ENCODE data around the gene SRSF9.

Gene SRSF9

DNA sequence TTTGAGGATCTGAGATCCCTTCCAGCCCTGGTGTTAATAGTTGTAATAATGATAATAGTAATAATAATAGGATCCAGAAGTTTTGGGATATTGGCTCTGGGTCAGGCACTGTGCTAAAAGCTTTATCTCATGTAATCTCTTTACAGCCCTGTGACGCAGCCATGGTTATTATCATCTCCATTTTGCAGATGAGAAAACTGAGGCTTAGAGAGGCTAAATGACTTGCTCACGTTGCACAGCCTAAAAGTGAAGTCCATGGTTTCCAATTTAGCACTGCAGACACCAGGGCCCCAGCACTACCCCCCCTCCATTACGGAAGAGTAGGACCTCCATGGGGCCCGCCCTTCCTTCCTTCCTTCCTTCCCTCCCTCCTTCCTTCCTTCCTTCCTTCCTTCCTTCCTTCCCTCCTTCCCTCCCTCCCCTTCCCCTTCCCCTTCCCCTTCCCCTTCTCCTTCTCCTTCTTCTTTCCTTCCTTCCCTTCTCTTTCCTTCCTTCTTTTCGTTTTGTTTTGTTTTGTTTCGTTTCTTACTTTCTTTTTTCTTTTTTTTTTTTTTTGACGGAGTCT lies 46.6 kb downstream of the SRSF9 start:
- TF ChIP-seq POLR2AphosphoS5 (IDR thresholded peaks at IDR 0.05; ENCODE audit: low read depth, low read length) (no peak), TAF1 (IDR thresholded peaks at IDR 0.05; ENCODE audit: borderline replicate concordance, insufficient read depth, low read length) (no peak), FOXP2 (optimal IDR thresholded peaks at IDR 0.05; ENCODE audit: borderline replicate concordance, extremely low read depth, extremely low read length, insufficient read depth) (no peak), SIN3A (IDR thresholded peaks at IDR 0.05; ENCODE audit: borderline replicate concordance, insufficient read depth, low read length) (no peak)
- TF ChIP-seq, protein P1, sequence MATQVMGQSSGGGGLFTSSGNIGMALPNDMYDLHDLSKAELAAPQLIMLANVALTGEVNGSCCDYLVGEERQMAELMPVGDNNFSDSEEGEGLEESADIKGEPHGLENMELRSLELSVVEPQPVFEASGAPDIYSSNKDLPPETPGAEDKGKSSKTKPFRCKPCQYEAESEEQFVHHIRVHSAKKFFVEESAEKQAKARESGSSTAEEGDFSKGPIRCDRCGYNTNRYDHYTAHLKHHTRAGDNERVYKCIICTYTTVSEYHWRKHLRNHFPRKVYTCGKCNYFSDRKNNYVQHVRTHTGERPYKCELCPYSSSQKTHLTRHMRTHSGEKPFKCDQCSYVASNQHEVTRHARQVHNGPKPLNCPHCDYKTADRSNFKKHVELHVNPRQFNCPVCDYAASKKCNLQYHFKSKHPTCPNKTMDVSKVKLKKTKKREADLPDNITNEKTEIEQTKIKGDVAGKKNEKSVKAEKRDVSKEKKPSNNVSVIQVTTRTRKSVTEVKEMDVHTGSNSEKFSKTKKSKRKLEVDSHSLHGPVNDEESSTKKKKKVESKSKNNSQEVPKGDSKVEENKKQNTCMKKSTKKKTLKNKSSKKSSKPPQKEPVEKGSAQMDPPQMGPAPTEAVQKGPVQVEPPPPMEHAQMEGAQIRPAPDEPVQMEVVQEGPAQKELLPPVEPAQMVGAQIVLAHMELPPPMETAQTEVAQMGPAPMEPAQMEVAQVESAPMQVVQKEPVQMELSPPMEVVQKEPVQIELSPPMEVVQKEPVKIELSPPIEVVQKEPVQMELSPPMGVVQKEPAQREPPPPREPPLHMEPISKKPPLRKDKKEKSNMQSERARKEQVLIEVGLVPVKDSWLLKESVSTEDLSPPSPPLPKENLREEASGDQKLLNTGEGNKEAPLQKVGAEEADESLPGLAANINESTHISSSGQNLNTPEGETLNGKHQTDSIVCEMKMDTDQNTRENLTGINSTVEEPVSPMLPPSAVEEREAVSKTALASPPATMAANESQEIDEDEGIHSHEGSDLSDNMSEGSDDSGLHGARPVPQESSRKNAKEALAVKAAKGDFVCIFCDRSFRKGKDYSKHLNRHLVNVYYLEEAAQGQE (IDR thresholded peaks at IDR 0.05; ENCODE audit: insufficient read depth in 1 of 2, low read depth in 2 of 2, low read length in 2 of 2) = no peak

DNA sequence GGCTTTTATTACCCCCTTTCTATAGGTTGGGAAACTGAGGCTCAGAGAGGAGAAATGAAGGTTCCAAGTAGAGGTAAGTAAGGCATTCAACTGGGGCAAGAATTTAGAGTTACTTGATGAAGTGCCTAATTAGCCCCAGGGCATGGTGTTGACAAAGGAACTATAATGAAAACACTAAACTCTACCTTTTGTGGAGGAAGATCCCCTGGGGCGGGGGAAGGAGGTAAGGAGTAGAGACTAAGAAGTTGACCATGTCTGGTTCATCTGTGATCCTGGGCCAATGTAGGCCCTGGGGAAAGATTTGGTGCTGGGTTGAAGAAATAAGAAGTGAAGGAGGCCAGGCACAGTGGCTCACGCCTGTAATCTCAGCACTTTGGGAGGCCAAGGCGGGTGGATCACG lies 47.8 kb downstream of the SRSF9 start:
- TF ChIP-seq, protein P1 (IDR thresholded peaks at IDR 0.05; ENCODE audit: insufficient read depth in 1 of 2, low read depth in 2 of 2, low read length in 2 of 2) = no peak
- TF ChIP-seq SIN3A (IDR thresholded peaks at IDR 0.05; ENCODE audit: borderline replicate concordance, insufficient read depth, low read length) = no peak
- TF ChIP-seq POLR2AphosphoS5 (IDR thresholded peaks at IDR 0.05; ENCODE audit: low read depth, low read length) = no peak
- TF ChIP-seq TAF1 (IDR thresholded peaks at IDR 0.05; ENCODE audit: borderline replicate concordance, insufficient read depth, low read length) = no peak
- TF ChIP-seq FOXP2 (optimal IDR thresholded peaks at IDR 0.05; ENCODE audit: borderline replicate concordance, extremely low read depth, extremely low read length, insufficient read depth) = no peak

DNA sequence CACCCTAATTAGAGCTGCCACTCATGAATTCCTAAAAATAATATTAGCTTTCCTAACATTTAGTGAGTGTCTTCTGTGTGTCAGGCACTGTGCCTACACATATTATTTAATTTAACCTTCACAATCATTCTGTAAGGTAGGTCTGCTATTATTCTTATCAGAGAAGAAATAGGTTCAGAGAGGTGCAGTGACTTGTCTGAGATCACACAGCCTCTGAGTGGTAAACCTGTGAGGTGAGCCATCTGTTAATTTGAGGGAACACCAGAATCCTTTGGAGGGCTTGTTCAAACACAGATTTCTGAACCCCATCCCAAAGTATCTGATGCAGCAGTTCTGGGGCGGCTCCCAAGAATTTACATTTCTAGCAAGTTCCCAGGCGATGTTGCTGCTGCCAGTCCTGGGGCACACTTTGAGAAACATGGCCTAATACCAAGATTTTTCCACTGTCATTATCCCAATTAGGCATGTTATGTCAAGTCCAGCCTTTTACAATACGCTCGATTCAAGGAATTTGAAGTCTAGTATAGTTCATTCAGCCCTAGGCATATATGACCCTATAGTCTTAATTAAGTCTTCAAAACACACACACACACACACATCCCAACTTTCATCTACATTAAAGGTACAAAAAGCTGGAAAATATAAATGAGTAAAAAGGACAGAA lies 51.5 kb downstream of the SRSF9 start:
- no peak for TF ChIP-seq TAF1 (IDR thresholded peaks at IDR 0.05; ENCODE audit: borderline replicate concordance, insufficient read depth, low read length)

DNA sequence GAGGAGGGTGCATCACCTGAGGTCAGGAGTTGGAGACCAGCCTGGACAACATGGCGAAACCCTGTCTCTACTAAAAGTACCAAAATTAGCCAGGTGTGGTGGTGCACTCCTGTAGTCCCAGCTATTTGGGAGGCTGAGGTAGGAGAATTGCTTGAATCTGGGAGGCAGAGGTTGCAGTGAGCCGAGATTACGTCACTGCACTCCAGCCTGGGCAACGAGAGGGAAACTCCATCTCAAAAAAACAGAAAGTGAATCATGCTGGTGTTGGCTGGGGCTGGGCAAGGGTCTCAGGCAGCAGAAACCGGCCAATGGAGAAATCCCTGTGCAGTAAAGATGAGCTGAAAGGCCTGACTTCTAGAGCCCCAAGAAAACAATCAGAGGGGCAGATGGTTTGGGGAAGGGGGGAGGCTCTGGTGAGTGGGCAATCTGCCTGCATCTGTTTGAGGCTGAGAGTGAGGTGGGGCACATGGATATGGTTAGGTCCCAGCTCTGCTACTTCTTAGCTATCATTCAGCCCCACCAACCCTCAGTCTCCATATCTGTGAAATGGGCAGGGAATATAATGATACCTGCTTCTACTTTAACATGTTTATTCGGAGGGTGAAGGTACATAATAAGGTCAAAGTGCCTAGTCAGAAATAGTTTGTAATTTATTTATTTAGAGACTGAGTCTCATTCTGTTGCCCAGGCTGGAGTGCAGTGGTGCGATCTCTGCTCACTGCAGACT lies 52.9 kb downstream of the SRSF9 start:
- TF ChIP-seq, protein P1 (IDR thresholded peaks at IDR 0.05; ENCODE audit: insufficient read depth in 1 of 2, low read depth in 2 of 2, low read length in 2 of 2) = no peak
- no peak for TF ChIP-seq SIN3A (IDR thresholded peaks at IDR 0.05; ENCODE audit: borderline replicate concordance, insufficient read depth, low read length)
- no peak for TF ChIP-seq FOXP2 (optimal IDR thresholded peaks at IDR 0.05; ENCODE audit: borderline replicate concordance, extremely low read depth, extremely low read length, insufficient read depth)
- TF ChIP-seq POLR2AphosphoS5 (IDR thresholded peaks at IDR 0.05; ENCODE audit: low read depth, low read length) = no peak
- no peak for TF ChIP-seq TAF1 (IDR thresholded peaks at IDR 0.05; ENCODE audit: borderline replicate concordance, insufficient read depth, low read length)

DNA sequence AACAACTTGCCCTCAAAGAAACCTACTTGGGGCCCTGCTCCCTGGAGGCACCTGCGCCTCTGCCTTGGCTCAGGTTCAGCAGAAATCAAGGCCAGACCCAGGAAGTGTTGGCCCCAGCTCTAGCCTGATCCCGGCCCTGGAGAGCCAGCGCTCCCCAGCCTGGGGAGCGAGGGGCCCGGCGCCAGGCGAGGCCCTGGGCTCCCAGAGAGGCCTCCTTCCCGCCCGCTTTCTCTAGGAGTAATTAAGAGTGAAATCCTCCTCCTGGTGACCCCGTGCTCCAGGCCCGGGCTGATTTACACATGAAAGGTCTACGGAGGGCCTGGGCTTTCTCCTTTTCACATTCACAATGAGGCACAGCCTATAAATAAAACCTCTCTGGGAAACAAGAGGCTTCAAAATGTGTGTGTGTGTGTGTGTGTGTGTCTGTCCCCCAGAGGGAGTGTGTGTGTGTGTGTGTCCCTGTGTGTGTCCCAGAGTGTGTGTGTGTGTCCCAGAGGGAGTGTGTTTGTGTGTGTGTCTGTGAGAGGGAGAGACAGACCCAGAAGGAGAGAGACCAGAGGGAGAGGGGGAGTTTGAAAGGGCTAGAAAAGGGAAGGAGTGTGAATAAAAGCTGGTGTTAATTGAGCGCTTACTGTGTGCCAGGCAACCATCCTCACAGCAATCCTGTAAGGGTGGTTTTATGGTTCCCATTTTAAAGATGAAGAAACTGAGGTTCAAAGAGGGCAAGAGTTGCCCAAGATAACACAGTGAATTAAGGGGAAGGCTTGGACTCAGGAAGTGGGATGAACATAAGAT lies 55.5 kb downstream of the SRSF9 start:
- TF ChIP-seq, protein P1 (IDR thresholded peaks at IDR 0.05; ENCODE audit: insufficient read depth in 1 of 2, low read depth in 2 of 2, low read length in 2 of 2) = no peak
- TF ChIP-seq POLR2AphosphoS5 (IDR thresholded peaks at IDR 0.05; ENCODE audit: low read depth, low read length) (no peak), SIN3A (IDR thresholded peaks at IDR 0.05; ENCODE audit: borderline replicate concordance, insufficient read depth, low read length) (no peak), TAF1 (IDR thresholded peaks at IDR 0.05; ENCODE audit: borderline replicate concordance, insufficient read depth, low read length) (no peak), FOXP2 (optimal IDR thresholded peaks at IDR 0.05; ENCODE audit: borderline replicate concordance, extremely low read depth, extremely low read length, insufficient read depth) (no peak)

Data from PFSK-1 (cell line).